Placental pericyte (primary cell): Measurements from ENCODE around the gene FGF13. TPM values are rescaled to one million over a fixed set of nuclear protein-coding genes. Genes with fewer than 3 reads are reported as not detected.

Experiments used
- small RNA-seq: library from RNA; depleted of rRNA; stranded (forward); fragments of <200 nt; gene quantifications from one replicate; pipeline ENCODE3, GENCODE V24; 2012; ENCODE audit warnings: low replicate concordance
- total RNA-seq: library from RNA; depleted of rRNA; stranded (reverse); fragments of >200 nt; gene quantifications from 2 replicates; pipeline ENCODE4 v1.2.3, GENCODE V29; 2012

Gene FGF13
- 0.14 TPM in 1 of 2 replicates, not detected in the other for total RNA-seq

DNA sequence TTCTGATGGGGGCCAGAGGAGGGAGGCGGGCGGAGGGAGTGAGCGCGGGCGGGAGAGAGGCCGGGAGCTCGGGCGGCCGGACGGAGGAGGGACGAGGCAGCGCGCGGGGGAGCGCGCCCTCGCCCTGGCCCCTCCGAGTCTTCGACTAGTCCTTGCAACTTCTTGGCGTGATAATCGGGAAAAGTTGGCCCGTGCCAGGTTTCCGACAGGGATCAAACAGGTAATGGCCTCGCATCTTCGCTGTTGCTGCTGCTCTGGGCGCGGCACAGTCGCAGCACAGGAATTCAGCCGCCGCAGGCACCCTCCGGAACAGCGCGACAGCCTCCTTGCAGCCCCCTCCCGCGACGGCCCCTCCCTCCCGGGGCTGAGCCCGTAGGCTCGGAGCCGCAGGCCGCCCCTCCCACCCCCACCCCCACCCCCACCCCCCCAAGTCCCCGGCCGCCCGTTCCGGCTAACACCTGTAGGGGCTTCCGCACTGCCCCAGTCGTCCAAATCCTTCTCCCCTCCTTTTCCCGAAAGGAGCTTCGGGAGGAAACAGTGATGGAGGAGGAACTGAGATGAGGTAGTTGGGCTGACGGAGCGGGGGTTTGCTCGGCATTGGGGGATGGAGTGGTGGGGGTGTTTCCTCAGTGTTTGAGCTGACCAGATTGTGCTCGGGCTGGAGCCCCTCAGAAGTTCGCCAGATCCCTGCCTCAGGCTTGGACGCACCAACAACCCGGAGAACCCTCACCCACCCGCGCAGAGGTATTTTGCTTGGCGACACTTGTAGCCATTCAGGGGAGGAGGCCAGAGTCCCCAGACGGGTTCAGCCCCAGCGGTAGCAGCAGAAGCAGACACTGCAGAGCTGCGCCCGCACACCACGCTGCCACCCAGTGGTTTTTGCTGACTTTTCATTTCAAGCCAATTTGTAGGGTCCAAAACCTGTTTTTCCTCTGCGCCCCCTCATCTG lies at the start of gene FGF13:
FGF13 (minus strand) TSS at position 319 of the 949 bp plus-strand sequence. CDS start 714 bp downstream, outside the sequence.

Small RNAs within 50 kb of the gene (small RNA-seq; reads per million reads assigned to genes)
- gene AL031386.1, result not detected
- gene MIR504, result not detected
